K562 (cell line): Measurements from ENCODE around the gene IFNGR2. TPM values are rescaled to one million over a fixed set of nuclear protein-coding genes. Genes with fewer than 3 reads are reported as not detected.

Experiments used
- CTBP1 ChIP-seq: fragments of 450-650 bp; IDR thresholded peaks from 2 replicates; pipeline ENCODE4 v1.6.1; 2016; ENCODE audit warnings: borderline replicate concordance
- EHMT2 ChIP-seq: fragments of 450-650 bp; IDR thresholded peaks from 2 replicates; pipeline ENCODE4 v1.6.1; 2018; ENCODE audit warnings: antibody characterized with exemption
- HDAC8 ChIP-seq: fragments of 450-650 bp; IDR thresholded peaks from 2 replicates; pipeline ENCODE4 v1.6.1; 2016; ENCODE audit warnings: mild to moderate bottlenecking, missing genetic modification characterization, moderate library complexity, missing compliant biosample characterization
- SMAD3 ChIP-seq: fragments of 450-650 bp; formaldehyde crosslinking; conservative IDR thresholded peaks from 2 replicates; pipeline ENCODE4 v1.4.0; 2020; ENCODE audit warnings: mild to moderate bottlenecking
- polyA plus RNA-seq, 8 experiments: library from polyadenylated mRNA; depleted of rRNA in 4 of 8; stranded (reverse) in 5 of 8; unstranded in 3 of 8; fragments of >200 nt; fragmentation: Nextera tagmentation in 2 of 8; fragmentation: Illumina TruSeq in 1 of 8; extraction: Ambion mirVana in 2 of 8; extraction: Trizol in 1 of 8; gene quantifications; 2 replicates each; pipeline versions ENCODE4 v1.2.1 to v1.2.3, GENCODE V29; 2011 to 2014; ENCODE audit warnings: inconsistent platforms in 1 of 8, missing spikeins in 1 of 8
- total RNA-seq, 7 experiments: library from RNA; depleted of rRNA in 6 of 7; stranded (reverse); fragments of >200 nt in 6 of 7; fragmentation: Illumina TruSeq in 2 of 7; extraction: Trizol in 2 of 7; gene quantifications; 2 replicates each; pipeline versions ENCODE4 v1.2.1 to v1.2.3, GENCODE V29; 2011 to 2021; ENCODE audit warnings: low replicate concordance in 1 of 7
- TF ChIP-seq, protein P1 (sequence below), 2 experiments: fragments of 450-650 bp; IDR thresholded peaks; 2 replicates each; pipeline ENCODE4 v1.6.1; 2016; ENCODE audit warnings: mild to moderate bottlenecking in 2 of 2, borderline replicate concordance in 1 of 2, low read depth in 1 of 2, moderate library complexity in 1 of 2
- TF ChIP-seq, protein P2 (sequence below): fragments of 450-650 bp; IDR thresholded peaks from 2 replicates; pipeline ENCODE4 v1.6.1; 2016; ENCODE audit warnings: low read depth, mild to moderate bottlenecking, moderate library complexity
- TF ChIP-seq, protein P3 (sequence below): sonication (generic); formaldehyde crosslinking; IDR thresholded peaks from 2 replicates; pipeline ENCODE4 v1.8.1; 2023; ENCODE audit warnings: mild to moderate bottlenecking, missing genetic modification reagents, moderate library complexity
- TF ChIP-seq, protein P4 (sequence below): sonication (generic); formaldehyde crosslinking; IDR thresholded peaks from 2 replicates; pipeline ENCODE4 v1.5.0; 2020; ENCODE audit warnings: missing genetic modification reagents
- TF ChIP-seq, protein P5 (sequence below): fragments of 450-650 bp; IDR thresholded peaks from 2 replicates; pipeline ENCODE4 v1.6.1; 2016; ENCODE audit warnings: mild to moderate bottlenecking

The IFNGR2 gene
- total and polyA plus RNA-seq, 9 of the 15 experiments (the other 6 are each of a cell fraction or from before 2014, with no cell fraction given) = 6.7 to 58.0 (median 28.5) TPM

DNA sequence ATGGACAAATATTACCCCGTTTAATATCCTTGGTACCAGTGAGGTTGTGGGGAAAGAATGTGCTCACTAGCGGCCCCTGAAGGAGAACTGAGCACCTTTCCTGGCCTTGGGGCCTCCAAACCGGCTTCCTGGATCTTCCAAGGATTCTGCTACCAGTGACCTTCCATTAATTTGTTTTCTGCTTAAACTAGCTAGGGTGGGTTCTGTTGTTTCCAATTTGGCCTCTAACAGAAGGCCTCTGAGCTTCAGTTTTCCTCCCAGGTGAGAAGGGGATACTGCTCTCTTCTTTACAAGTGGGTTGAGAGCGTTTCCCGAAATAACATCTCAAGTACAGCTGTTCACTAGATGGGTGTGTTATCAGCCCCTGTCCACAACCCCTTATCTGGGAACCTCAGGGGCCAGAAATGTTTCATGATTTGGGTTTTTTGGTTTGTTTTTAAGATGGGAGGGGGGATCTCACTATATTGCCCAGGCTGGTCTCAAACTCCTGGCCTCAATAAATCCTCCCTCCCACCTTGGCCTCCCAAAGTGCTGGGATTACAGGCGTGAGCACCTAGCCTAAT lies 16.9 kb upstream of the IFNGR2 start (continued):
- TF ChIP-seq, protein P1, sequence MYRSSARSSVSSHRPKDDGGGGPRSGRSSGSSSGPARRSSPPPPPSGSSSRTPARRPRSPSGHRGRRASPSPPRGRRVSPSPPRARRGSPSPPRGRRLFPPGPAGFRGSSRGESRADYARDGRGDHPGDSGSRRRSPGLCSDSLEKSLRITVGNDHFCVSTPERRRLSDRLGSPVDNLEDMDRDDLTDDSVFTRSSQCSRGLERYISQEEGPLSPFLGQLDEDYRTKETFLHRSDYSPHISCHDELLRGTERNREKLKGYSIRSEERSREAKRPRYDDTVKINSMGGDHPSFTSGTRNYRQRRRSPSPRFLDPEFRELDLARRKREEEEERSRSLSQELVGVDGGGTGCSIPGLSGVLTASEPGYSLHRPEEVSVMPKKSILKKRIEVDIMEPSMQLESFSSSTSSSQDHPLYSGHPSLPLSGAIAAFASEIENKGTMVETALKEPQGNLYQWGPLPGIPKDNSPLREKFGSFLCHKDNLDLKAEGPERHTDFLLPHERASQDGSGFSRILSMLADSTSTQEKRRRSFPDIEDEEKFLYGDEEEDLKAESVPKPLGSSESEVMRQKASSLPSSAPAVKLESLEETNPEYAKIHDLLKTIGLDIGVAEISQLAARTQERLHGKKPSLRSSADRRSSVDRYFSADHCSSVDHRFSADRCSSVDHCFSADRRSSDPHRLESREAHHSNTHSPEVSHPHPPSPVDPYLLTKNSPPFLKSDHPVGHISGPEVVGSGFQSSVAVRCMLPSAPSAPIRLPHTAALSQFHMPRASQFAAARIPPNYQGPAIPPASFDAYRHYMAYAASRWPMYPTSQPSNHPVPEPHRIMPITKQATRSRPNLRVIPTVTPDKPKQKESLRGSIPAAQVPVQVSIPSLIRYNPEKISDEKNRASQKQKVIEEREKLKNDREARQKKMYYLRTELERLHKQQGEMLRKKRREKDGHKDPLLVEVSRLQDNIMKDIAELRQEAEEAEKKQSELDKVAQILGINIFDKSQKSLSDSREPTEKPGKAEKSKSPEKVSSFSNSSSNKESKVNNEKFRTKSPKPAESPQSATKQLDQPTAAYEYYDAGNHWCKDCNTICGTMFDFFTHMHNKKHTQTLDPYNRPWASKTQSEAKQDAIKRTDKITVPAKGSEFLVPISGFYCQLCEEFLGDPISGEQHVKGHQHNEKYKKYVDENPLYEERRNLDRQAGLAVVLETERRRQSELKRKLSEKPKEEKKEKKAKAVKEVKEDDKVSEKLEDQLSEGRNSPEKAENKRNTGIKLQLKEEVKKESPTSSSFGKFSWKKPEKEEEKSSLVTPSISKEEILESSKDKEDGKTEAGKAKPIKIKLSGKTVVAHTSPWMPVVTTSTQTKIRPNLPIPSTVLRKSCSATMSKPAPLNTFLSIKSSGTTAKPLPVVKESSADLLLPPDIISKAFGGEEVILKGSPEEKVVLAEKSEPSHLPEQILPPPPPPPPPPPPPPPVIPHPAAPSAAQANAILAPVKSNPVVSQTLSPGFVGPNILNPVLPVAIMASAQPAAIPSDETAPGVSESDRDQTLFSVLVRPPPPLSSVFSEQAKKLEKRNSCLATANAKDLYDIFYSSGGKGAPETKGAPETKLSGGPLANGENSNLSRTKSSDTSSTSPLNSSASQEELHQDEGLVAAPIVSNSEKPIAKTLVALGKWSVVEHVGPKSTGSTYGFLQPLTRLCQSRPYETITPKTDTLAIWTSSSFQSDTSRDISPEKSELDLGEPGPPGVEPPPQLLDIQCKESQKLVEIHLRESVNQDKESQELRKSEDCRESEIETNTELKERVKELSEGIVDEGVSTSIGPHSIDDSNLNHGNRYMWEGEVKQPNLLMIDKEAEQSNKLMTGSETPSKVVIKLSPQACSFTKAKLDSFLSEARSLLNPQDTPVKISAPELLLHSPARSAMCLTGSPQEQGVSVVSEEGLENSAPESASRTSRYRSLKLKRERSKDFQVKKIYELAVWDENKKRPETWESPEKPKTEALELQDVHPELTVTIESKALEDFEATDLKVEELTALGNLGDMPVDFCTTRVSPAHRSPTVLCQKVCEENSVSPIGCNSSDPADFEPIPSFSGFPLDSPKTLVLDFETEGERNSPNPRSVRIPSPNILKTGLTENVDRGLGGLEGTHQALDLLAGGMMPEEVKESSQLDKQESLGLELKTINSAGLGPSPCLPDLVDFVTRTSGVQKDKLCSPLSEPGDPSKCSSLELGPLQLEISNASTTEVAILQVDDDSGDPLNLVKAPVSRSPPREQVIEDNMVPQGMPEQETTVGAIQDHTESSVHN (IDR thresholded peaks at IDR 0.05; ENCODE audit: borderline replicate concordance in 1 of 2, low read depth in 1 of 2) = peak in 1 of 2 experiments; percentile 65; a peak in 2 of 4 replicates
- TF ChIP-seq HDAC8 (no peak), CTBP1 (peak; percentile 93), SMAD3 (CRISPR knock-in tag) (peak; percentile 59; the same call in 1 of the 2 replicates), EHMT2 (0 out of 2 replicates have a peak, but pooled peaks have one; percentile 18)
- TF ChIP-seq, protein P2, sequence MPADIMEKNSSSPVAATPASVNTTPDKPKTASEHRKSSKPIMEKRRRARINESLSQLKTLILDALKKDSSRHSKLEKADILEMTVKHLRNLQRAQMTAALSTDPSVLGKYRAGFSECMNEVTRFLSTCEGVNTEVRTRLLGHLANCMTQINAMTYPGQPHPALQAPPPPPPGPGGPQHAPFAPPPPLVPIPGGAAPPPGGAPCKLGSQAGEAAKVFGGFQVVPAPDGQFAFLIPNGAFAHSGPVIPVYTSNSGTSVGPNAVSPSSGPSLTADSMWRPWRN = 0 out of 2 replicates have a peak, but pooled peaks have one; percentile 25
- TF ChIP-seq, protein P3, sequence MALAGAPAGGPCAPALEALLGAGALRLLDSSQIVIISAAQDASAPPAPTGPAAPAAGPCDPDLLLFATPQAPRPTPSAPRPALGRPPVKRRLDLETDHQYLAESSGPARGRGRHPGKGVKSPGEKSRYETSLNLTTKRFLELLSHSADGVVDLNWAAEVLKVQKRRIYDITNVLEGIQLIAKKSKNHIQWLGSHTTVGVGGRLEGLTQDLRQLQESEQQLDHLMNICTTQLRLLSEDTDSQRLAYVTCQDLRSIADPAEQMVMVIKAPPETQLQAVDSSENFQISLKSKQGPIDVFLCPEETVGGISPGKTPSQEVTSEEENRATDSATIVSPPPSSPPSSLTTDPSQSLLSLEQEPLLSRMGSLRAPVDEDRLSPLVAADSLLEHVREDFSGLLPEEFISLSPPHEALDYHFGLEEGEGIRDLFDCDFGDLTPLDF (CRISPR knock-in tag) = no peak
- TF ChIP-seq, protein P4, sequence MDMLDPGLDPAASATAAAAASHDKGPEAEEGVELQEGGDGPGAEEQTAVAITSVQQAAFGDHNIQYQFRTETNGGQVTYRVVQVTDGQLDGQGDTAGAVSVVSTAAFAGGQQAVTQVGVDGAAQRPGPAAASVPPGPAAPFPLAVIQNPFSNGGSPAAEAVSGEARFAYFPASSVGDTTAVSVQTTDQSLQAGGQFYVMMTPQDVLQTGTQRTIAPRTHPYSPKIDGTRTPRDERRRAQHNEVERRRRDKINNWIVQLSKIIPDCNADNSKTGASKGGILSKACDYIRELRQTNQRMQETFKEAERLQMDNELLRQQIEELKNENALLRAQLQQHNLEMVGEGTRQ = no peak
- TF ChIP-seq, protein P5, sequence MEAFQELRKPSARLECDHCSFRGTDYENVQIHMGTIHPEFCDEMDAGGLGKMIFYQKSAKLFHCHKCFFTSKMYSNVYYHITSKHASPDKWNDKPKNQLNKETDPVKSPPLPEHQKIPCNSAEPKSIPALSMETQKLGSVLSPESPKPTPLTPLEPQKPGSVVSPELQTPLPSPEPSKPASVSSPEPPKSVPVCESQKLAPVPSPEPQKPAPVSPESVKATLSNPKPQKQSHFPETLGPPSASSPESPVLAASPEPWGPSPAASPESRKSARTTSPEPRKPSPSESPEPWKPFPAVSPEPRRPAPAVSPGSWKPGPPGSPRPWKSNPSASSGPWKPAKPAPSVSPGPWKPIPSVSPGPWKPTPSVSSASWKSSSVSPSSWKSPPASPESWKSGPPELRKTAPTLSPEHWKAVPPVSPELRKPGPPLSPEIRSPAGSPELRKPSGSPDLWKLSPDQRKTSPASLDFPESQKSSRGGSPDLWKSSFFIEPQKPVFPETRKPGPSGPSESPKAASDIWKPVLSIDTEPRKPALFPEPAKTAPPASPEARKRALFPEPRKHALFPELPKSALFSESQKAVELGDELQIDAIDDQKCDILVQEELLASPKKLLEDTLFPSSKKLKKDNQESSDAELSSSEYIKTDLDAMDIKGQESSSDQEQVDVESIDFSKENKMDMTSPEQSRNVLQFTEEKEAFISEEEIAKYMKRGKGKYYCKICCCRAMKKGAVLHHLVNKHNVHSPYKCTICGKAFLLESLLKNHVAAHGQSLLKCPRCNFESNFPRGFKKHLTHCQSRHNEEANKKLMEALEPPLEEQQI = peak; percentile 93
